CD14-positive monocyte (primary cell): ENCODE results near the gene POLR3GL. TPM values are rescaled to one million over a fixed set of nuclear protein-coding genes. Genes with fewer than 3 reads are reported as not detected.

Experiments
- DNase-seq, 3 donors: peaks; one replicate each; pipeline ENCODE4 v3.0.0-alpha.2; 2011 to 2022
- H2AFZ ChIP-seq: 2 replicates; pipeline ENCODE4 v1.6.0; 2012; ENCODE audit warnings: mild to moderate bottlenecking, low read depth, low read length, inconsistent platforms; ENCODE audit not compliant: insufficient read depth, poor library complexity, severe bottlenecking
- H3K27ac ChIP-seq, 2 donors: 1 replicate in 1 of 2; 2 replicates in 1 of 2; pipeline ENCODE4 v1.5.1; 2012 to 2013; ENCODE audit warnings: low read length in 2 of 2, control low read depth in 1 of 2, inconsistent platforms in 1 of 2, low read depth in 1 of 2, mild to moderate bottlenecking in 1 of 2
- H3K27me3 ChIP-seq, 2 donors: one replicate each; pipeline versions ENCODE4 v1.6.0 to v1.6.1; 2011 to 2013; ENCODE audit warnings: low read length in 2 of 2; ENCODE audit not compliant: control insufficient read depth in 2 of 2, insufficient read depth in 2 of 2
- H3K36me3 ChIP-seq, 2 donors: replicated peaks in 1 of 2; 1 replicate in 1 of 2; 2 replicates in 1 of 2; pipeline versions ENCODE4 v1.5.1 to v1.6.1; 2012 to 2013; ENCODE audit warnings: low read length in 2 of 2, control low read depth in 1 of 2, inconsistent platforms in 1 of 2, mild to moderate bottlenecking in 1 of 2; ENCODE audit not compliant: insufficient read depth in 2 of 2, control insufficient read depth in 1 of 2
- H3K4me1 ChIP-seq, 2 donors: 1 replicate in 1 of 2; 2 replicates in 1 of 2; pipeline versions ENCODE4 v1.5.1 to v1.6.1; 2012 to 2013; ENCODE audit warnings: low read length in 2 of 2, control low read depth in 1 of 2, inconsistent platforms in 1 of 2, mild to moderate bottlenecking in 1 of 2, moderate library complexity in 1 of 2; ENCODE audit not compliant: insufficient read depth in 2 of 2, control insufficient read depth in 1 of 2
- H3K4me2 ChIP-seq: replicated peaks from 2 replicates; pipeline ENCODE3; 2012; ENCODE audit warnings: low read length, moderate library complexity, mild to moderate bottlenecking; ENCODE audit not compliant: poor library complexity, severe bottlenecking; ENCODE audit errors: extremely low read depth
- H3K4me3 ChIP-seq, 3 experiments: fragments of 200-600 bp in 1 of 3; sonication (generic) in 1 of 3; replicated peaks in 1 of 3; 1 replicate in 2 of 3; 2 replicates in 1 of 3; pipeline ENCODE4 v1.5.1; 2011 to 2013; ENCODE audit warnings: low read length in 3 of 3, mild to moderate bottlenecking in 3 of 3, control low read depth in 2 of 3, low read depth in 2 of 3, inconsistent platforms in 1 of 3, moderate library complexity in 1 of 3
- H3K79me2 ChIP-seq: 2 replicates; pipeline ENCODE4 v1.6.0; 2012; ENCODE audit warnings: mild to moderate bottlenecking, control low read depth, inconsistent platforms, low read length, moderate library complexity; ENCODE audit not compliant: insufficient read depth
- H3K9ac ChIP-seq: 2 replicates; pipeline ENCODE4 v1.6.0; 2017; ENCODE audit warnings: low read length, mild to moderate bottlenecking; ENCODE audit not compliant: insufficient read depth, poor library complexity, severe bottlenecking
- H3K9me3 ChIP-seq, 2 donors: replicated peaks in 1 of 2; 1 replicate in 1 of 2; 2 replicates in 1 of 2; pipeline versions ENCODE4 v1.5.1 to v1.6.1; 2012 to 2013; ENCODE audit warnings: low read length in 2 of 2, control low read depth in 1 of 2; ENCODE audit not compliant: control insufficient read depth in 1 of 2, insufficient read depth in 1 of 2
- H4K20me1 ChIP-seq: 2 replicates; pipeline ENCODE4 v1.6.0; 2012; ENCODE audit warnings: mild to moderate bottlenecking, low read length, control low read depth, moderate library complexity; ENCODE audit not compliant: insufficient read depth
- H3K27ac Mint-ChIP-seq, 7 donors: one replicate each; pipeline ENCODE4 v1.8.0; 2020; ENCODE audit warnings: mild to moderate bottlenecking in 7 of 7, mixed read lengths in 7 of 7, moderate library complexity in 6 of 7, inconsistent platforms in 2 of 7
- H3K27me3 Mint-ChIP-seq, 3 donors: one replicate each; pipeline ENCODE4 v1.8.0; 2021 to 2022; ENCODE audit warnings: low read depth in 3 of 3, mild to moderate bottlenecking in 3 of 3, mixed read lengths in 3 of 3, moderate library complexity in 3 of 3, inconsistent platforms in 1 of 3
- H3K36me3 Mint-ChIP-seq, 2 donors: one replicate each; pipeline ENCODE4 v1.8.0; 2020; ENCODE audit warnings: mixed read lengths in 2 of 2, inconsistent platforms in 1 of 2, mild to moderate bottlenecking in 1 of 2
- H3K4me1 Mint-ChIP-seq: one replicate; pipeline ENCODE4 v1.8.0; 2020; ENCODE audit warnings: mild to moderate bottlenecking, mixed read lengths
- H3K4me3 Mint-ChIP-seq, 2 donors: one replicate each; pipeline ENCODE4 v1.8.0; 2020; ENCODE audit warnings: mild to moderate bottlenecking in 2 of 2, mixed read lengths in 2 of 2, moderate library complexity in 1 of 2
- H3K9me3 Mint-ChIP-seq, 7 donors: one replicate each; pipeline ENCODE4 v1.8.0; 2020 to 2022; ENCODE audit warnings: mixed read lengths in 7 of 7, mild to moderate bottlenecking in 6 of 7, moderate library complexity in 6 of 7, inconsistent platforms in 2 of 7
- WGBS: methylation state at CpG from one replicate; pipeline ENCODE4 v1.1.5; 2013; ENCODE audit warnings: missing lambda C conversion rate; ENCODE audit not compliant: insufficient coverage; 5-methylcytosine and 5-hydroxymethylcytosine counted together
- intact Hi-C, 2 donors: fragments of 100-400 bp; cut with micrococcal nuclease; formaldehyde crosslinking; loops; one replicate each; pipeline versions ENCODE4 v1.15.0 to v1.15.1; 2023
- polyA plus RNA-seq, 3 donors: library from polyadenylated mRNA; depleted of rRNA in 1 of 3; unstranded in 2 of 3; stranded (reverse) in 1 of 3; fragments of 300-500 nt in 2 of 3; fragments of >200 nt in 1 of 3; fragmentation: Illumina TruSeq in 2 of 3; gene quantifications; 1 replicate in 2 of 3; 2 replicates in 1 of 3; pipeline ENCODE4 v1.2.3, GENCODE V29; 2012 to 2021
- TF ChIP-seq, protein P1 (sequence below): fragments of 200-600 bp; IDR thresholded peaks from one replicate; pipeline ENCODE4 v1.8.0; 2022; ENCODE audit warnings: antibody characterized with exemption, mild to moderate bottlenecking

POLR3GL gene
- polyA plus RNA-seq, 3 donors = 11.6 to 39.0 (median 36.2) TPM

GRCh38 chr1:146007489-146008133 lies 43.1 kb downstream of the POLR3GL start:
- no peaks in the 10 kb centered on the region for H3K79me2 ChIP-seq
- H3K36me3 ChIP-seq = no peaks in the 10 kb centered on the region
- no peaks in the 10 kb centered on the region for H3K27me3 ChIP-seq
- no peak overlapping the region for H3K27ac ChIP-seq
- peak overlapping the region; percentile 76 for H3K4me2 ChIP-seq
- no CpG with 5 or more reads among the region's 8 CpGs for WGBS
- no peak overlapping the region for H2AFZ ChIP-seq
- peaks cover 6 to 8% of the 10 kb centered on the region in 2 donors for H3K4me1 ChIP-seq
- no peak overlapping the region for H3K4me3 ChIP-seq
- Mint-ChIP-seq H3K27me3 (peaks cover 0 to 2% (median 0%) of the 10 kb centered on the region in 3 donors), H3K4me3 (no peak overlapping the region), H3K4me1 (peaks cover 28% of the 10 kb centered on the region), H3K9me3 (no peaks in the 10 kb centered on the region), H3K27ac (peak overlapping the region in 4 of 7 donors; percentile 26 to 95 (median 66)), H3K36me3 (no peaks in the 10 kb centered on the region)
- no peak for DNase-seq
- H3K9me3 ChIP-seq = no peaks in the 10 kb centered on the region
- TF ChIP-seq, protein P1, sequence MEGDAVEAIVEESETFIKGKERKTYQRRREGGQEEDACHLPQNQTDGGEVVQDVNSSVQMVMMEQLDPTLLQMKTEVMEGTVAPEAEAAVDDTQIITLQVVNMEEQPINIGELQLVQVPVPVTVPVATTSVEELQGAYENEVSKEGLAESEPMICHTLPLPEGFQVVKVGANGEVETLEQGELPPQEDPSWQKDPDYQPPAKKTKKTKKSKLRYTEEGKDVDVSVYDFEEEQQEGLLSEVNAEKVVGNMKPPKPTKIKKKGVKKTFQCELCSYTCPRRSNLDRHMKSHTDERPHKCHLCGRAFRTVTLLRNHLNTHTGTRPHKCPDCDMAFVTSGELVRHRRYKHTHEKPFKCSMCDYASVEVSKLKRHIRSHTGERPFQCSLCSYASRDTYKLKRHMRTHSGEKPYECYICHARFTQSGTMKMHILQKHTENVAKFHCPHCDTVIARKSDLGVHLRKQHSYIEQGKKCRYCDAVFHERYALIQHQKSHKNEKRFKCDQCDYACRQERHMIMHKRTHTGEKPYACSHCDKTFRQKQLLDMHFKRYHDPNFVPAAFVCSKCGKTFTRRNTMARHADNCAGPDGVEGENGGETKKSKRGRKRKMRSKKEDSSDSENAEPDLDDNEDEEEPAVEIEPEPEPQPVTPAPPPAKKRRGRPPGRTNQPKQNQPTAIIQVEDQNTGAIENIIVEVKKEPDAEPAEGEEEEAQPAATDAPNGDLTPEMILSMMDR = peak; percentile 55
- no peaks in the 10 kb centered on the region for H4K20me1 ChIP-seq
- H3K9ac ChIP-seq = no peak overlapping the region
- intact Hi-C loops = no loop called here

GRCh38 chr1:146010126-146010738 lies 45.7 kb downstream of the POLR3GL start:
- 98% methylated on average over 6 of the region's 8 CpGs for WGBS
- H3K4me2 ChIP-seq = no peak overlapping the region
- Mint-ChIP-seq H3K36me3 (no peaks in the 10 kb centered on the region), H3K27me3 (peaks cover 0 to 3% (median 0%) of the 10 kb centered on the region in 3 donors), H3K27ac (peak overlapping the region in 2 of 7 donors; percentile 44 to 78), H3K9me3 (no peaks in the 10 kb centered on the region), H3K4me1 (peaks cover 26% of the 10 kb centered on the region), H3K4me3 (no peak overlapping the region)
- H3K4me3 ChIP-seq = no peak overlapping the region
- H3K36me3 ChIP-seq = no peaks in the 10 kb centered on the region
- no peaks in the 10 kb centered on the region for H3K27me3 ChIP-seq
- H3K9ac ChIP-seq = no peak overlapping the region
- intact Hi-C loops = loop anchor here (2.0 to 10.0 kb wide), 4 partner anchors 13 to 118 kb away; partner anchors contain the start of gene TXNIP (in 1 of the 2)
- no peak for DNase-seq
- no peaks in the 10 kb centered on the region for H3K9me3 ChIP-seq
- no peaks in the 10 kb centered on the region for H4K20me1 ChIP-seq
- no peak overlapping the region for H2AFZ ChIP-seq
- H3K79me2 ChIP-seq = no peaks in the 10 kb centered on the region
- peaks cover 6 to 8% of the 10 kb centered on the region in 2 donors for H3K4me1 ChIP-seq
- no peak overlapping the region for H3K27ac ChIP-seq
- TF ChIP-seq, protein P1 = no peak
